Stimulated activated CD4-positive, alpha-beta T cell treated with anti-CD3 and anti-CD28 coated beads, Interleukin-1b, Interleukin-23, amount 100 ng/mL, for 1 hour (primary cell): ENCODE results near the gene TPP1.

ENCODE experiments used
- DNase-seq, 2 donors: peaks; one replicate each; pipeline ENCODE4 v3.0.0-alpha.2; 2020; ENCODE audit warnings: low read depth in 2 of 2

Gene TPP1

DNA sequence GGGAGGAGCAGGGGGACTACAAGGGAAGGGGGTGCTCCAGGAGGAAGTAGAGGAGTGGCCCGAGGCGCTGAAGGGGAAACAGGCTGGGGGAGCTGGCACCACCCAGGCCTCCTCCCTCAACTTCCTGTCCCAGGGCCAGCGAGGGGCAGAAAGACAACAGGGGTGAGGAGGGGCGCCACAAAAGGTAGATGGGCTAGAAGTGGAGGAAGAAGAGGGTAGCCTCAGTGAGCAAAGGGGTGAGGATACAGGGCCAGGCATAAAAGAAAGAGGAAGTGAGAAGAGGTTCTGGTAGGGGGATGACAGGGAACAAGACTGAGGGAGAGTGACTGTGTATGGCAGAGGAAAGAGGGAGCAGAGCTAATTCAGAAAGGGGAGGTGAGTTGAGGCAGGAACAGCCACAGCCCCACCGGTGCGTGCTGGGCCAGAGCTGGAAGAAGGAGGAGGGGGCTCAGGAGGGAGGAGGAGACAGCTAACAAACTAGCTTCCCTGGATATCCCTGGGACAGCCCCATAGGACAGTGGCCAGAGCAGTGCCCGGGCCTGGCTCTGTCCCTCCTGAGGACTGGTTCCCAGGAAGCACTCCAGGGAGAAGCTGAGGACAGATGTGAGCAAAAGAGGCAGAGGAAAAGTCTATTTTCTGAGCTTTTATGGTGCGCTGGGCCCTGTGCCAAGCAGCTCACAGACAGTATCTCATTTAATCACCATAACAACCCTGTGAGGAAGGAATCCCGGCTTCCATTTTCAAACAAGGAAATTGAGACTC is 27.9 kb upstream of the TPP1 start:
- no peak for DNase-seq

DNA sequence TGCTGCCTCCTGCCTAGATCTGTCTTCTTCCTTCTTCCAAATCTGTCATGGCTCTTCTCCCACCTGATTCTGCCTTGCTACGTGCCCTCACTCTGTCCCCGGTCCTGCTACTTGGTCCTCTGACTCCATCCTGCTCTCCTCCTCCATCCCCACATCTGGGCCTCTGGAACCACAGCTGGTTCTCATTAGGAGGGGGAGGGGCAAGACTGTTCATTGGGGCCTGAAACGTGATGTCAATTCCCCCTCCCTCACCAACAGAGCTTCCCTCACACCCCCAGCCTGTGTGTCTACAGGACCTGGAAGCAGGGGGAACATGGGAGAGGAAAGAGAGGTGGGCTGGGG is 27.3 kb upstream of the TPP1 start:
- DNase-seq, result no peak

DNA sequence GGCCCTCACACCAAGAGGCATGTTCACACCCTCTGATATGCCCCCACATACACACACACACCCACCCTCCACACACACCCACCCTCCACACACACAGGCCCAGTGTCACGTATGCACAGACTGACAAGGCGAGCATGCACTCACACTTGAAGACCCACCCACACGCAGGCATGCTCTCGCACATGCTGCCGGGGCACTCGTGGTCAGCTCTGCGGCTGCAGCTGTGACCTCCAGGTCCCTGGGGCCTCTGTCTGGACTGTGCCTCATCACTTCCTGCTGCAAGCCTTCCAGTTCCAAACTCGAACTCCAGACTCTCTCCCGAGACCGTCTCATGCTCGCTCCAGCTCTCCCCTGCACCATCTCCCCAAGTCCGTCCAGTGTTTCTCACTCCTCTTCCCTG is 26.8 kb upstream of the TPP1 start:
- DNase-seq, result no peak

DNA sequence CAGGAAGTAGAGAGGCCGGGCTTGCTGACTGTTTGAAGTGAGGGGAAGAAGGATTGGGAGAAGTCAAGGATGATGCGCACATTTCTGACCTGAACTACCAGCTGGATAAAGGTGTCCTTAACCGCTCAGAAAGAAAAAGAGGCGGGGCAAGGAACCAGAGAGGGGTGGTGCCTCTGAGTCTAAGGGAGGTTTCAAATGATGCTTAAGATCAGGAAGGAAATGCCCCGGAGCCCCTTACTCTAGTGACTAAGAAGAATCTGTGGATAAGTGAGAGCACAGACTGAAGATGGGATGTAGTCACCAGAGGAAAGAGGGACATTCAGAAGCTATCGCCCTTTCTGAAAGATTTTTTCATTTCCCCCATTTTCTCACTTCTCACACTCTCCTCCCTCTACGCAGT is 23.7 kb upstream of the TPP1 start:
- DNase-seq, result no peak

DNA sequence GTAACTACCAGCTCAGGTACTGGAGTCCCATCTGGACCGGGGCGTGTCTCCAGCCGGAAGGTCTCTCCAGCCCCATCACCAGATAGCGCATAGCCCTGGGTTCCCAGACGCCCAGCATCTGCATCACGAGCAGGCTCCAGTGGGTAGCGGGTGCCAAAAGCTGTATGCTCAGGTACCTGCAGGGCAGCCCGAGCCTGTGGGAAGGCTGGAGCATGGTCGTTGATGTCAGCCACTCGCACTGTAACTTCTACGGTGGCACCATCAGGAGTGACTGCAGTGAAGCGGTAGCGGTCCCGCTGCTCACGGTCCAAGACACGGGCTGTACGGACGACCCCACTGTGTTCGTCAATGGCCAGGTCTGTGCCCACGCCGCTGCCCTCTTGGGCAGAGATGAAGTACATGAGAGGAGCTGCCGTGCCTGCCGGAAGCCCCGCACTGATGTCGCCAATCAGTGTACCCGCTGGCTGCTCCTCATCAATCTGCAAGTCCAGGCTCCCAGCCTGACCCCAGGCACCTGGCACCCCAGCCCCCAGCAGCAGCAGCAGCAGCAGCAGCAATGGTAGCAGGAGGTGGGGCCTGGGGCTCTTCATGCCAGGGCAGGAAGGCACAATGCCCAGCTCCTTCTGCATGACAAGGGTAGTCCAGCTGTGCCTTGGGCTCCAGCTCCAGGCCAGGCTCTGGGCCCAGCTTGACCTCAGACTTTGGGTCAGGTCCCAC is 21.9 kb upstream of the TPP1 start:
- no peak for DNase-seq

DNA sequence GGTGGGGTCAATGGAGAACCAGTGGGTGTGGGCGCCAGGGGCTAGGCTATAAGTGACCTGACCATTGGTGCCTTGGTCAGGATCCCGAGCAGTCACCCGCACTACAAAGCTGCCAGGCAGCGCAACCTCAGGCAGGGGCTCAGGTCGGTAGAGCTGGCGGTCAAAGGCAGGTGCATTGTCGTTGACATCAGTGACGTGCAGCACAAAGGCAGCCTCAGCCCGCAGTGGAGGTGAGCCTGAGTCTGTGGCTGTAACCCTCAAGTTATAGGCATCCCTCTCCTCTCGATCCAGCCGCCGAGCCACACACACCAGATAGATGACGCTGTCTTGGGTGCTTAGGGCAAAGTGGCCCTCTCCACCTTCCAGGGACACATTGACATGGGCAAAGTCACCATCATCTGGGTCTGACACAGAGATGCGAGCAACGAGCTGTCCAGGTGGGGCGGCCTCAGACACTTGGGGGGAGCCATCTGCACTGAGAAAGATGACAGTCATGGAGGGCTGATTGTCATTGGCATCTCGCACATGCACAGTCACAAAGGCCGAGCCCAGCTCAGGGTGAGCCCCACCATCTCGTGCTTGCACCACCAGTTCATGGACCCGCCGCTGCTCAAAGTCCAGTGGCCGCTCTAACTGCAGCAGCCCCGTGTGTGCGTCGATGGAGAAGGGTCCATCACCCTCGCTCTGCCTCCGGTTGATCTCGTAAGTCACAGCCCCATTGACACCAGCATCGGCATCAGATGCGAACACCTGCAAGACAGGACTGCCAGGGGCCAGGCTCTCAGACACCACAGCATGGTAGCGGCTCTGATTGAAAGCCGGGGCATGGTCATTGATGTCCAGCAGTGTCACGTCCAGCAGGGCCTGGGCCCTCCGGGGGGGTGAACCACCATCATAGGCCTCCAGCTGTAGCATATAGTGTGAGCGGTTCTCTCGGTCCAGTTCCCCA is 21.1 kb upstream of the TPP1 start:
- DNase-seq, result no peak

DNA sequence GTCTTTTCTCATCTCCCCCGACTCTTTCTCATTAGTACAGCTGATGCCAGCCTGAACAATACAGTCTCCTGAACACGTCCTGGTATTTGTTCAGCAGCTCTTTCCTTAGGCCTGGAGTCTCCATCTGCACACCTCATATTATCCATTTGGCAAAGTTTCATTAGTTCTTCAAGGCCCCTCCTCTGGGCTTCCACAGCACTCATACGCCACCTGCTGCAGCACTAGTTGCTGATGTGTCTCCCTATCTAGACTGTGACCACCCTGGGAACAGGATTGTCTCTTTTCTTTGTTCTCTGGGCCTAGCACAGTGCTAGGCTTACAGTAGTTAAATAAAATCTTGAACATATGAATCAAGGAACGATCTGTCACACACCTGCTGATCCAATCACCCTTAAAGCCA is 19.2 kb upstream of the TPP1 start:
- no peak for DNase-seq

DNA sequence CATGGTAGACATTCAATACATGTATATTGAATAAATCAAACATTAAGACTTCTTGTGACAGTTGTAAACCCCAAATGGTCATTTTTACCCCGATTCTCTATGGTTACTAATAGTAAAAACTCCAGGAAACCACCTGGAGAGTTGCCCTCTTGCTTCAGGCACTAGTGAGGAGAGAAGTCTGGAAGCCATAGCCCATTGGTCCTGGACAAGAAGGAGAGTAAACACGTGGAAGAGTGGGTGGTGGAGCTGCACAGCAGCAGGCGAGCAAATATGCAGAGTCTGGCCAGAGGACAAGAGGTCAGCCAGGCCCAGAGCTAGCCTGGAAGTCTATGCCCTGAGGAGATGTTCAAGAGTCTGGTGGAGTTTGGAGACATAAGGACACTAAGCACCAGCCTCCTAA is 18.6 kb upstream of the TPP1 start:
- no peak for DNase-seq

DNA sequence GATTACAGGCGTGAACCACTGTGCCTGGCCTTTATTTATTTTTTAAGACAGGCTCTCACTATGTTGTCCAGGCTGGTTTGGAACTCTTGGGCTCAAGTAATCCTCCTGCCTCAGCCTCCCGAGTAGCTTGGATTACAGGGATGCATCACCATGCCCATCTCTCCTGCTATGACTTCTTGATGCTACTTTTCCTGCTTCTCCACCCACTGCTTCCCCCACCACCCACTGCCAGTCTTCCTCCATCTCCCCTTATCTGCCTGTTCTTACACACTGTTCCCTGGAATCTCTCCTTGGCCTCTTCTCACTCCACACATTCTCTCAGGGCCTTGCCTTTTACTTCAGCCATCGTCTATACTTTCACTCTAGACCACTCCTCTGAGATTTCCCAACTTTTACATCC is 17.3 kb upstream of the TPP1 start:
- DNase-seq, result no peak

DNA sequence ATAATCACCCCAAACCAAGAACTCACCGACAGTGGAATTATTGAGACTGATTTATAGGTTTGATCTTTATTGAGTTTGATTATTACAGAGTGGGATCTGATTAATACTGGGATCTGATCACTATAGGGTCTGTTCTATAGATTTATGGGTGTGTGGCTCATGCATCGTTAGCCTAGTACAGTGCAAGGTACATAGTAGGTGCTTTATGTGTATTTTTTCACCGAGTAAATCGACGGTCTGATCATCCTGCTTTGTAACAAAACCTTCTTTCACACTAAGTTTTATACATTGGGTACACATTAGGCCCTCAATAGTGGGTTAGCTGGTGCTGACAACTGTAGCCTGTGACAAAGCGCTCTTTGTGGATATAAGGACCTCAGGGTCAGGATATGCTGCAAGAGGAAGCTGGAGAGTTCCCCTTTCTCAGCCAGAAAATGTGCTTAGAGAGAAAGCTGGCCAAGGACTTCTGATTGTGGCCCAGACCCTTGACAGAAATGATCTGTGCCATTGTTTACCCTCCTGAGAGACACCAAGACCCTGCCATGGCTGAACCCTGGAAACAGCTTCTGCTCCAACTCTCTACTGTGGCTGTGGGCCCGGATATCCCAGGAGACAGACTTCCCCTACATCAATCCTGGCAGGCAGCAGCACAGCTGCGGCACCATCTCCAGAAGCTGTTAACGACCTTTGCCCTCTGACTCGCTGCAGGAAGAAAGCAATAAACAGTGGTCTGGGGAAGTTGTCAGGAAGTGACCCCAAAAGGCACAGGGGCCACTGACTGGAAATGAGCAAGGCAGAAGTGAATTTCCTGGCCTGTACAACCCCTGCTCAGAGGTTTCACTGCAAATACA is 16.1 kb upstream of the TPP1 start:
- no peak for DNase-seq

DNA sequence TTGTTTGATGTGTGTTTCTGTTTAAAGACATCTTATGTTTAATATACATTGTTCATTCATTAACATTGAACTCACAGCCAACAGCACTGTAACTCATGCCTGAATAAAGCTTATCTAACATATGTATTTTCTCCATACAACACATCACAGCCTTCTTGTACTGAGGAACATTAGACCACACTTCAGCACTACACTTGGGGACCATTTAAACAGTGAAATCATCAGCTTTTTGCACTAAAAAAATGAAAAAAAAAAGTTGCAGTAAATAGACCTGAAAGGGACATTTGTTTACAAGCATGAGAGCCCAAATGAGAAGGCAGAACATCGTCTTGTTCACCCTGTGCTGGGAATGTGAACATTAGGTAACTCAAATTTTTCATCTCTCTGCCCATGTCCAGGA is 15.3 kb upstream of the TPP1 start:
- DNase-seq, result no peak

DNA sequence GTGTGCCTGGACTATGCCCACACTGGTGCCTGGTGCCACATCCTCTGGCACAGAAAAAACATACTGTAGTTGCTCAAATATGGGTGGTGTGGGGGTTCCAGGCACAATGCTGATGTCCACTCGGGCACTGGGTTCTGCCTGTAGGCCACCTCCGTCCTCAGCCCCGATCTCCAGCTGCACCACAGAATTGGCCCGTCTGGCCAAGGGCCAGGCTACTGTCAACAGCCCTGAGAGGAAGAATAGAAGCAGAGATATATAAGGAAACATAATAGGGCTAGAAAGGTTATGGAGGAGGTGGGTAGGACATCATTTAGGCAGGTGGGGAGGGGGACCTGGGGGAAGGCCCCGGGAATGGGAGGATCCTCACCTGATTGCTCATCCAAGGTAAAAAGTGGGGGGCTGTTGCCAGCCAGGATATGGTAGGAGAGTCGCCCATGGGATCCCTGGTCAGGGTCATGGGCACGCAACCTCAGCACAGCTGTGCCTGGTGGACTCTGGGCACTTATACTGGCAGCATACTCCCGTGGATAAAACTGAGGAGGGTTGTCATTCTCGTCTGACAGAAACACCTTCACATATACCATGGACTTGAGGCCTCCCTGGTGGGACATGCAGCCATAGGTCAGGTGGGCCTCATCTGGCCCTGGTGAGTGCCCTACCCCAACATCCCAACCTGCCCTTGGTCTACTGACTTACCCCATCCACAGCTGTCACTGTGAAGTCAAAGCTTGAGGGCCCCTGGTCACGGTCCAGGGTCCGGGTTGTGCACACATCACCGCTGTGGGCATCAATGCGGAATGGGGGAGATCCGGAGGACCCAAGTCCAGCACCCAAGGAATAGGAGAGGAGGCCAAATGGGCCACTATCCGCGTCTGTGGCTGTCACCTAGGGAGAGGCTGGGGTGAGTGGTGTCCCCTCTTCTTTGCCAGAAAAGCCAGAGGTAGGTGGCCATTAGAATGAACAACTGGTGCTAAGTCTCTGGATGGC is 14.5 kb upstream of the TPP1 start:
- no peak for DNase-seq

DNA sequence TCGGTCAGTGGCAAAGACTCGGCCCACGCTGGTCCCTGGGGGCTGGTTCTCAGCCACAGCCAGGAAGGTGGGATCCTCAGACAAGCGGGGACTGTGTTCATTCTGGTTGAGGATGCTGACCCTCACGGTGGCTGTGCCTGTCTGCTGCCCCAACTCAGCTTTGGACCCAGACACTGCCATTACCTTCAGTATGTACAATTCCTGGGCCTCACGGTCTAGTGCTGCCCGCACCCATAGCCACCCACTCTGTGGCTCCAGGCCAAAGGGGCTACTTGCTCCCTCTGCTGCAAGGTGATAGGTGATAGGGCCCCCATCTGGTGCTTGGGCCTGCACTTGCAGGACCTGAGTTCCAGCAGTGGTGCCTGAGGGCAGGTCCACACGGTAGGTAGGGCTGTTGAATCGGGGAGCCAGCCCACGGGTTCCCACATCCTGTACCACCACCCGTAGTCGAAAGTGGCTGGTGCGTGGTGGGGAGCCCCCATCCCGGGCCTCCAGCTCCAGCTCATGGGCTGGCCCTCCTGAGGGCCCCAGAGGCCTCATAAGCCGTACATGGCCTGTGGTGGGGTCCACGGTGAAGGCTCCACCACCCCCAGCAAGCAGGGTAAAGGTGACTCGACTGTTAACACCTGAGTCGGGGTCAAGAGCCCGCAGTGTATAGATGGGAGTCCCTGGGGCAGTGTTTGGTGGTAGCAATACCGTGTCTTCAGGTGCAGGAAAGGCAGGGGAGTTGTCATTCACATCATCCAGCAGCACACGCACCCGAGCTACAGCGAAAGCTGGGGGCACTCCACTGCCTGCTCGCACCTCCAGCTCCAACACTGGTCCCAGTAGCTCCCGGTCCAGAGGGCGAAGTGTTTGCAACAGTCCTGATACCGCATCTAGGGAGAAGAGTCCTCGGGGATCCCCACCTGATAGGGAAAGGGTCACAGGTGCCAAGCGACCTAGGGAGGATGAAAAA is 13.2 kb upstream of the TPP1 start:
- DNase-seq, result no peak

DNA sequence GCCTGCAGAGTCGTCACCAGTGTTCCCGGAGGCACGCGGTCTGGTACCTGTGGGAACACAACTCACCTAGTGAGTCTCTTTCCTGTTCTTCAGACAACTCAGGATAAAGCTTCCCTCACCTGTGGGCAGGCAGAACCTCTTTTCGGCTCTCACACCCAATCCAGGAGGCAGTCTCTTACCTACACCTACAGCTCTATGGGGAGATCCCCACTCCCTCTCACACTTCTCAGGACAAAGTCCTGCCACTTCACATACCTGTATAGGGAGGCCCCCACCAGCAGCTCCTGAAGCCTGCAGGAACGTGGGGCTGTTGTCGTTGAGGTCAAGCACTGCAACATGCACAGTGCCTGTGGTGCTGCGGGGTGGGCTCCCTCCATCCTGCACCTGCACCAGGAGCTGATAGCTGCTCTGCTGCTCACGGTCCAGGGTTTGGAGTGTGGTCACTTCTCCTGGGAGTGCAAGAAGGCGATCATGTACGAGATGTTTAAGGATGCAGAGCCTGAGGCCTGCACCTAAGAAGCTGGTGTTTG is 12.2 kb upstream of the TPP1 start:
- DNase-seq, result no peak

DNA sequence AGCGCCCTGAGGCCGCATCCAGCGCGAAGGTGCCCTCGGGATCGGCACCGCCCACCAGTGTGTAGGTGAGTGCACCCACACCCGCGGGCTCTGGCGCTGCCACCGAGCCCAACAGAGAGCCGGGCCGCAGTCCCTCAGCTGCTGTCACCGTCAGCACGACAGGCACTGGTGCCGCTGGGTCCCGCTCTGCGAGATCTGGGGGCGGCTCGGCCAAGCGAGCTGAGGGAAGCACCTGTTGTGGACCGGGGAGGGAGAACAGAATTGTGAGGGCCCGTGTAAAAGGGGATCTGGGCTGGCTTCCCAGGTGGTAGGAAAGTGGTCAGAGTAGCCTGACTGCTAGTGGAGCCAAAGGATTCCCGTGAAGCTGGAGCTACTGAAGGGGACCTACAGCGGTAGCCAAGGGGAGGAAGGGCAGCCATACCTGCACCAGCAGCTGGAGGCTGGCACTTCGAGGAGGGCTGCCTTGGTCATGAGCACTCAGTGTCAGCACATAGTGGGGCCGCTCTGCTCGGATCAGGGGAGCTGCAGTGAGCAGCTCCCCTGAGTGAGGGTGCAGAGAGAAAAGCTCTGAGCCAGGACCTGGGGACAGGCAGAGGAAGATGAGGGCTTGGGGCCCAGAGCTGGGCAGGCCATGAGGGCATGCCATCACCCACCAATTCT is 11.5 kb upstream of the TPP1 start:
- no peak for DNase-seq

DNA sequence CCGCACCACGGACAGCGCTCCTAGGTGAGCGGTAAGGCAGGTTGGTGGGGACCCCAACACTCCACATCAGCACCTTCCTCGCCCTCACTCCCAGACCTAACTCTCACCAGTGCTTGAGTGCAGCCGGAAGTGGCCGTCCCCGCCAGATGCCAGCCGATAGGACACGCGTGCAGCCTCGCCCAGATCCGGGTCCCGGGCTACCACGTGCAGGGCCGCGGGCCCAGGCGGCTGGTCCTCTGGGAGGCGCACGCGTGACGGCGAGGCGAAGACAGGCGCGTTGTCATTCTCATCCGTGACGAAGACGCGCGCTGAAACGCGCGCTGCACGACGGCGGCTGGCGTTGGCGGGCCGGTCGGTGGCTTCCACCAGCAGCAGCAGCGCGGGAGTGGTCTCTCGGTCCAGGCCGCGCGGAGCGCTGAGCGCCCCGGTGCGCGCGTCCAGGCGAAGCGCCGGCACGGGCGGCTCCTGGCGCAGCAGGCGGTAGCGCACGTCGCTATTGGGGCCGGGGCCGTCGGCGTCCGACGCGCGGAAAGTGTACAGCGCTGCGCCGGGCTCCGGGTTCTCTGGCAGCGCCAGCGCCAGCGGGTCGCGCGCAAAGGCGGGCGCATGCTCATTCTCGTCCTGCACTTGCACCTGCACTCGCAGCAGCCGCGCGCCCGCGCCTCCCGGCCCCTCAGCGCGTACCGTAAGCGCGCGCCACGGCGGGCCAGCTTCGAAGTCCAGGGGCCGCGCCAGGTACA is 10.8 kb upstream of the TPP1 start:
- no peak for DNase-seq

DNA sequence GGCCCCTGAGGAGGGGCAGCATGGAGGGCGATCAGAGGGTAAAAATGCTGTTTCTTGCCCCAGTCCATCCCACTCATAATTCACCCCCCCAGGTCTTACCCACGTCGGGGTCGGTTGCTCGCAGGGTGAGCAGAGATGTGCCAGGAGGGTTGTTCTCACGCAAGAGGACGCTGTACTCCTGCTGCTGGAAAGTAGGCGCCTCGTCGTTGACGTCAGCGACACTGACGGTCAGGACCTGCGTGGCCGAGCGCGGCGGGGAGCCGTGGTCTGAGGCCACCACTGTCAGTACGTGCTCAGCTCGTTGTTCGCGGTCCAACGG is 10.3 kb upstream of the TPP1 start:
- no peak for DNase-seq

DNA sequence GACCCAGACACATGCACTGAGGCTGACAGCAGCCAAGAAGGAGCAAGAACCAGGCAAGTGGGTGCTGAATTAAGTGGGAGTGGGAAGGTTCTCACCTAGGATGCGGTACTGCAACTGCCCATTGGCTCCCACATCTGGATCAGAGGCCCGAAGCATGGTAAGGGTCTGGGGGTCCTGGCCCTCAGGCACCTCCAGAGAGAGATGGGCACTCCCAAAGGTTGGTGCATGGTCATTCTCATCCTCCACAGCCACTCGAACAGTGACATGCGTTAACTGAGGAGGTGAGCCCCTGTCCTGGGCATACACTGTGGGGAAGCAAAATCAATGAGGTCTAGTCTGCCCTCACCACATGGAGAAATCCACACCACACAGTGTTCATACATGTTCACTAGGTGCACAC is 9.3 kb upstream of the TPP1 start:
- no peak for DNase-seq
